HEK293 (cell line): Measurements from ENCODE around the gene VTN.
A peak's percentile ranks its signal among the peaks of the same experiment; 100 is the strongest.

Experiments used
- CTCF ChIA-PET: fragments of 350-600 bp; formaldehyde crosslinking; extraction: SDS; loops from one replicate; lab custom pipeline; 2021; ENCODE audit warnings: antibody characterized with exemption; lab: Yijun Ruan, JAX
- POLR2A ChIA-PET: fragments of 300-600 bp; formaldehyde crosslinking; extraction: SDS; loops from one replicate; lab custom pipeline; 2020; ENCODE audit warnings: antibody characterized with exemption, inconsistent platforms; lab: Yijun Ruan, JAX
- H3K27ac ChIP-seq: fragments of 200-500 bp; sonication (Bioruptor generic); 2 replicates; pipeline ENCODE4 v1.5.1; 2014; ENCODE audit warnings: low read depth, low read length, control low read depth, inconsistent platforms; ENCODE audit errors: extremely low read depth
- H3K36me3 ChIP-seq, 2 experiments: fragments of 200-500 bp in 1 of 2; sonication (Bioruptor generic) in 1 of 2; 1 replicate in 1 of 2; 2 replicates in 1 of 2; pipeline ENCODE4 v1.5.1; 2014 to 2017; ENCODE audit warnings: inconsistent platforms in 2 of 2, low read length in 2 of 2; ENCODE audit not compliant: control insufficient read depth in 2 of 2, insufficient read depth in 1 of 2
- H3K4me1 ChIP-seq: fragments of 200-500 bp; sonication (Bioruptor generic); 2 replicates; pipeline ENCODE4 v1.5.1; 2014; ENCODE audit warnings: mild to moderate bottlenecking, low read length, inconsistent platforms; ENCODE audit not compliant: control insufficient read depth, insufficient read depth
- H3K4me3 ChIP-seq: 2 replicates; pipeline ENCODE4 v1.5.1; 2011; ENCODE audit warnings: low read depth, mild to moderate bottlenecking, control low read depth, low read length, moderate library complexity
- H3K9me3 ChIP-seq: fragments of 200-500 bp; sonication (Bioruptor generic); 2 replicates; pipeline ENCODE4 v1.5.1; 2014; ENCODE audit warnings: low read depth, low read length, inconsistent platforms; ENCODE audit not compliant: control insufficient read depth, insufficient read depth
- EGR2 ChIP-seq: fragments of 450-650 bp; formaldehyde crosslinking; IDR thresholded peaks from 2 replicates; pipeline ENCODE4 v1.5.1; 2016; ENCODE audit warnings: low read depth, missing biosample characterization, missing genetic modification characterization
- KLF10 ChIP-seq: fragments of 450-650 bp; IDR thresholded peaks from 2 replicates; pipeline ENCODE4 v1.5.1; 2018; ENCODE audit warnings: missing biosample characterization, mild to moderate bottlenecking, missing genetic modification characterization
- PRDM2 ChIP-seq: fragments of 450-650 bp; formaldehyde crosslinking; IDR thresholded peaks from 2 replicates; pipeline ENCODE4 v1.5.1; 2016; ENCODE audit warnings: missing biosample characterization, missing genetic modification characterization, borderline replicate concordance
- REST ChIP-seq: fragments of 450-650 bp; formaldehyde crosslinking; IDR thresholded peaks from 2 replicates; pipeline ENCODE4 v1.5.1; 2016; ENCODE audit warnings: missing biosample characterization, missing genetic modification characterization
- SALL2 ChIP-seq: fragments of 450-650 bp; formaldehyde crosslinking; IDR thresholded peaks from 2 replicates; pipeline ENCODE4 v1.5.0; 2017; ENCODE audit warnings: missing biosample characterization, mild to moderate bottlenecking, missing genetic modification characterization, borderline replicate concordance
- SCRT2 ChIP-seq: fragments of 450-650 bp; formaldehyde crosslinking; IDR thresholded peaks from 2 replicates; pipeline ENCODE4 v1.5.1; 2016; ENCODE audit warnings: missing biosample characterization, missing genetic modification characterization
- TRIM28 ChIP-seq: IDR thresholded peaks from 2 replicates; pipeline ENCODE4 v1.6.1; 2011; ENCODE audit warnings: low read length, control low read depth, borderline replicate concordance
- ZBTB6 ChIP-seq: fragments of 450-650 bp; formaldehyde crosslinking; IDR thresholded peaks from 2 replicates; pipeline ENCODE4 v1.5.1; 2017; ENCODE audit warnings: missing biosample characterization, missing genetic modification characterization
- ZBTB8A ChIP-seq: fragments of 450-650 bp; formaldehyde crosslinking; IDR thresholded peaks from 2 replicates; pipeline ENCODE4 v1.5.1; 2016; ENCODE audit warnings: missing biosample characterization, missing genetic modification characterization
- ZFP3 ChIP-seq: fragments of 450-650 bp; formaldehyde crosslinking; IDR thresholded peaks from 2 replicates; pipeline ENCODE4 v1.5.1; 2016; ENCODE audit warnings: low read depth, missing biosample characterization, missing genetic modification characterization
- ZNF112 ChIP-seq: fragments of 450-650 bp; formaldehyde crosslinking; IDR thresholded peaks from 2 replicates; pipeline ENCODE4 v1.5.0; 2017; ENCODE audit warnings: missing biosample characterization, missing genetic modification characterization
- ZNF23 ChIP-seq: fragments of 450-650 bp; formaldehyde crosslinking; IDR thresholded peaks from 2 replicates; pipeline ENCODE4 v1.5.1; 2016; ENCODE audit warnings: missing biosample characterization, missing genetic modification characterization, borderline replicate concordance
- ZNF341 ChIP-seq: fragments of 450-650 bp; formaldehyde crosslinking; IDR thresholded peaks from 2 replicates; pipeline ENCODE4; 2016; ENCODE audit warnings: low read depth, missing biosample characterization, missing genetic modification characterization
- ZNF394 ChIP-seq: fragments of 450-650 bp; formaldehyde crosslinking; IDR thresholded peaks from 2 replicates; pipeline ENCODE4 v1.5.1; 2016; ENCODE audit warnings: missing biosample characterization, missing genetic modification characterization, mild to moderate bottlenecking, moderate library complexity, borderline replicate concordance
- ZNF426 ChIP-seq: fragments of 450-650 bp; formaldehyde crosslinking; IDR thresholded peaks from 2 replicates; pipeline ENCODE4 v1.5.1; 2017; ENCODE audit warnings: missing biosample characterization, missing genetic modification characterization, mild to moderate bottlenecking, inconsistent platforms, moderate library complexity
- ZNF501 ChIP-seq: fragments of 450-650 bp; formaldehyde crosslinking; IDR thresholded peaks from 2 replicates; pipeline ENCODE4 v1.5.1; 2016; ENCODE audit warnings: missing biosample characterization, missing genetic modification characterization
- ZNF558 ChIP-seq: fragments of 450-650 bp; formaldehyde crosslinking; IDR thresholded peaks from 2 replicates; pipeline ENCODE4 v1.5.1; 2016; ENCODE audit warnings: missing biosample characterization, missing genetic modification characterization
- ZNF596 ChIP-seq: fragments of 450-650 bp; IDR thresholded peaks from 2 replicates; pipeline ENCODE4 v1.5.0; 2018; ENCODE audit warnings: missing biosample characterization, mild to moderate bottlenecking, missing genetic modification characterization, moderate library complexity
- ZNF664 ChIP-seq: fragments of 450-650 bp; formaldehyde crosslinking; IDR thresholded peaks from 2 replicates; pipeline ENCODE4 v1.5.1; 2016; ENCODE audit warnings: missing biosample characterization, missing genetic modification characterization

The VTN gene

GRCh38 chr17:28324267-28324745, 45.8 kb downstream of the VTN start:
- Histone ChIP-seq H3K36me3 (peaks cover 34 to 54% of the 10 kb centered on the region in 2 experiments), H3K9me3 (no peaks in the 10 kb centered on the region), H3K4me1 (peaks cover 12% of the 10 kb centered on the region; the same call in 1 of the 2 replicates), H3K4me3 (no peak overlapping the region), H3K27ac (no peak overlapping the region)
- CTCF ChIA-PET = no interaction called here
- no peak for TF ChIP-seq REST
- TF ChIP-seq ZNF341 = no peak
- TF ChIP-seq SCRT2 (tag by site-specific recombination) = no peak
- TF ChIP-seq TRIM28 = no peak
- no peak for TF ChIP-seq ZNF664 (tag by site-specific recombination)
- TF ChIP-seq ZNF426 (tag by site-specific recombination) = no peak
- POLR2A ChIA-PET = interaction anchor here (2.5 kb wide), 1 partner anchor 11 kb away, joined by 17 read pairs; the partner anchor contains the start of genes IFT20 and TNFAIP1

GRCh38 chr17:28320215-28321061, 49.7 kb downstream of the VTN start:
- TF ChIP-seq ZBTB6 (tag by site-specific recombination) (0 out of 2 replicates have a peak, but pooled peaks have one; percentile 24), ZNF426 (tag by site-specific recombination) (no peak)
- ChIA-PET CTCF (interaction anchor here (0.9 to 1.9 kb wide), 9 partner anchors 8 to 427 kb away, joined by 3 to 7 read pairs (median 4); partner anchors contain the start of gene IFT20), POLR2A (interaction anchor here (1.3 to 6.2 kb wide), 3 partner anchors 10 to 279 kb away, joined by 3 to 40 read pairs (median 8); partner anchors contain the start of genes IFT20 and TNFAIP1)
- Histone ChIP-seq H3K4me3 (peak overlapping the region; percentile 69), H3K9me3 (no peaks in the 10 kb centered on the region), H3K36me3 (peaks cover 3 to 15% of the 10 kb centered on the region in 2 experiments; a peak in 2 of 3 replicates), H3K27ac (no peak overlapping the region), H3K4me1 (peaks cover 12% of the 10 kb centered on the region)

- peak overlapping the region; percentile 69 for H3K4me3 ChIP-seq
- H3K4me1 ChIP-seq = peaks cover 11% of the 10 kb centered on the region
- H3K27ac ChIP-seq = peak overlapping the region; percentile 88
- H3K9me3 ChIP-seq = no peaks in the 10 kb centered on the region
- ChIA-PET CTCF (interaction anchor here (0.7 to 0.9 kb wide), 2 partner anchors 55 to 290 kb away, joined by 3 read pairs; no protein-coding TSS in a partner anchor), POLR2A (interaction anchor here (0.5 to 6.2 kb wide), 4 partner anchors 11 to 278 kb away, joined by 3 to 40 read pairs (median 6); partner anchors contain the start of genes IFT20 and TNFAIP1)
- H3K36me3 ChIP-seq = peaks cover 3 to 12% of the 10 kb centered on the region in 2 experiments; a peak in 2 of 3 replicates
- TF ChIP-seq ZNF501 (tag by site-specific recombination) (no peak), ZFP3 (tag by site-specific recombination) (no peak), KLF10 (tag by site-specific recombination) (no peak), ZNF112 (tag by site-specific recombination) (no peak), PRDM2 (no peak), ZBTB8A (tag by site-specific recombination) (no peak), ZNF596 (tag by site-specific recombination) (no peak), SALL2 (tag by site-specific recombination) (no peak), ZNF558 (tag by site-specific recombination) (no peak), ZNF23 (tag by site-specific recombination) (no peak), EGR2 (no peak), ZNF394 (tag by site-specific recombination) (no peak)
Measured at GRCh38 chr17:28319598-28319935, 50.5 kb downstream of the VTN start.
